ENCODE results near the gene SPATA7. TPM values are rescaled to one million over a fixed set of nuclear protein-coding genes. Genes with fewer than 3 reads are reported as not detected.

SPATA7 gene
- total RNA-seq, 1 experiment from 2014 or later, result 5.3 TPM

- Histone ChIP-seq H3K4me1 (ENCODE audit: insufficient read depth, low read length) (no peaks in the 10 kb centered on the region), H3K23ac (ENCODE audit: insufficient read length, low read depth, low read length) (no peak overlapping the region), H3T11ph (ENCODE audit: low read length) (no peak overlapping the region)
Measured at GRCh38 chr14:88392609-88393008, 7.2 kb downstream of the SPATA7 start.

More at GRCh38 chr14:88392609-88393008, 7.2 kb downstream of the SPATA7 start:
- Histone ChIP-seq H2BK120ac (ENCODE audit: low read depth, low read length, poor library complexity, severe bottlenecking) (no peak overlapping the region), H2BK15ac (ENCODE audit: low read depth, low read length) (no peak overlapping the region), H2BK20ac (ENCODE audit: low read depth, low read length, poor library complexity, severe bottlenecking) (no peak overlapping the region), H3K56ac (ENCODE audit: insufficient read length, low read depth, low read length) (no peak overlapping the region), H4K91ac (ENCODE audit: insufficient read length, low read depth, low read length) (no peak overlapping the region), H3K27ac (ENCODE audit: insufficient read length, low read depth, low read length) (no peak overlapping the region), H2BK5ac (ENCODE audit: insufficient read length, low read length) (no peak overlapping the region), H4K20me1 (ENCODE audit: control insufficient read depth, insufficient read depth, insufficient read length) (no peaks in the 10 kb centered on the region), H3K23me2 (ENCODE audit: insufficient read length, low read depth, low read length, poor library complexity, severe bottlenecking) (no peaks in the 10 kb centered on the region), H3K4ac (ENCODE audit: low read depth, low read length) (no peak overlapping the region), H3K79me1 (ENCODE audit: insufficient read depth, low read depth, low read length, poor library complexity, severe bottlenecking) (no peaks in the 10 kb centered on the region), H3K27me3 (ENCODE audit: insufficient read depth, low read length) (no peaks in the 10 kb centered on the region), H3K4me2 (ENCODE audit: insufficient read depth, insufficient read length, low read length) (no peak overlapping the region), H3K9ac (ENCODE audit: extremely low read depth, insufficient read length, low read length) (no peak overlapping the region), H4K8ac (replicated peaks; ENCODE audit: insufficient read length, low read depth, low read length) (no peak overlapping the region), H3K14ac (ENCODE audit: insufficient read depth, low read length) (no peak overlapping the region), H4K5ac (ENCODE audit: insufficient read length, low read depth, low read length) (no peak overlapping the region), H3K79me2 (ENCODE audit: insufficient read depth, low read length) (no peaks in the 10 kb centered on the region), H2BK12ac (ENCODE audit: insufficient read length, low read depth, low read length) (no peak overlapping the region), H3K9me3 (ENCODE audit: control insufficient read depth, low read depth, low read length) (no peaks in the 10 kb centered on the region), H2AFZ (ENCODE audit: low read length) (no peak overlapping the region), H2AK5ac (ENCODE audit: insufficient read length, low read length) (no peak overlapping the region), H3K18ac (ENCODE audit: insufficient read length, low read depth, low read length) (no peak overlapping the region)
- no peak overlapping the region for H3K4me3 Mint-ChIP-seq
- no CpG with 5 or more reads among the region's 2 CpGs for WGBS (ENCODE audit: extremely low coverage, insufficient read length, low lambda C conversion rate)
- H3K27ac Mint-ChIP-seq, result no peak overlapping the region
- H3K4me1 Mint-ChIP-seq, result no peaks in the 10 kb centered on the region
- H3K27me3 Mint-ChIP-seq (ENCODE audit: low read depth), result no peaks in the 10 kb centered on the region
- no peak for TF ChIP-seq CTCF (conservative IDR thresholded peaks at IDR 0.05)
- DNase-seq, result no peak
- H3K9me3 Mint-ChIP-seq, result no peaks in the 10 kb centered on the region
- H3K36me3 Mint-ChIP-seq (ENCODE audit: insufficient read depth in 1 of 3, low read depth in 3 of 3), result peaks cover 4 to 13% (median 13%) of the 10 kb centered on the region in 3 experiments; a peak in 6 of 7 replicates

Measured in H9 (cell line).